A549 (cell line): ENCODE measurements around the gene SH2D2A. TPM values are rescaled to one million over a fixed set of nuclear protein-coding genes. Genes with fewer than 3 reads are reported as not detected.

ENCODE experiments used
- ATAC-seq, 2 experiments: fragments of 200-7000 bp in 1 of 2; fragments of >200 bp in 1 of 2; cut with Nextera tagmentation in 1 of 2; cut with Tn5 transposase in 1 of 2; 3 replicates each; pipeline versions ENCODE4 v1.8.0 to v1.9.1; 2018 to 2020; ENCODE audit warnings: mild to moderate bottlenecking in 1 of 2, moderate library complexity in 1 of 2
- CTCF ChIA-PET: fragments of 300-600 bp; sonication (Branson Sonifier 250); formaldehyde crosslinking; extraction: SDS; loops from one replicate; lab custom pipeline; 2021; ENCODE audit warnings: antibody characterized with exemption, inconsistent platforms; lab: Yijun Ruan, JAX
- POLR2A ChIA-PET: fragments of 350-600 bp; formaldehyde crosslinking; extraction: SDS; loops from one replicate; lab custom pipeline; 2021; ENCODE audit warnings: antibody characterized with exemption, inconsistent platforms; lab: Yijun Ruan, JAX
- DNase-seq, 2 experiments: peaks; one replicate each; pipeline versions ENCODE4 v3.0.0 to v3.0.0-alpha.2; 2011 to 2016; ENCODE audit warnings: low read depth in 1 of 2, low spot score in 1 of 2
- FAIRE-seq: peaks from 2 replicates; lab custom pipeline; 2011; peaks lifted over from hg19 to GRCh38; lab: Jason Lieb, UNC
- H3K27ac ChIP-seq, 2 experiments: fragments of >200 bp; sonication (Bioruptor Twin); formaldehyde crosslinking; 3 replicates each; pipeline ENCODE4 v1.5.1; 2016 to 2017
- H3K4me1 ChIP-seq: fragments of >200 bp; sonication (Bioruptor Twin); formaldehyde crosslinking; 3 replicates; pipeline ENCODE4 v1.6.1; 2016
- H3K4me2 ChIP-seq: fragments of >200 bp; sonication (Bioruptor Twin); formaldehyde crosslinking; 3 replicates; pipeline ENCODE4 v1.6.1; 2016
- H3K4me3 ChIP-seq: fragments of >200 bp; sonication (Bioruptor Twin); formaldehyde crosslinking; 3 replicates; pipeline ENCODE4 v1.5.1; 2016
- H3K9me3 ChIP-seq: fragments of >200 bp; sonication (Bioruptor Twin); formaldehyde crosslinking; 3 replicates; pipeline ENCODE4 v1.6.1; 2016
- BHLHE40 ChIP-seq: IDR thresholded peaks from 2 replicates; pipeline ENCODE4 v1.6.1; 2012; ENCODE audit warnings: low read depth, low read length, inconsistent platforms
- CBX2 ChIP-seq: fragments of 200-600 bp; sonication (generic); IDR thresholded peaks from 2 replicates; pipeline ENCODE4 v1.6.1; 2016; ENCODE audit warnings: low read depth, mild to moderate bottlenecking, borderline replicate concordance
- CHD2 ChIP-seq: fragments of 150-350 bp; IDR thresholded peaks from 2 replicates; pipeline ENCODE4 v1.6.1; 2014; ENCODE audit warnings: low read length; ENCODE audit not compliant: partially characterized antibody
- EHMT2 ChIP-seq: fragments of 200-600 bp; sonication (generic); IDR thresholded peaks from 2 replicates; pipeline ENCODE4 v1.6.1; 2016; ENCODE audit warnings: antibody characterized with exemption, low read depth, mild to moderate bottlenecking, moderate library complexity
- EP300 ChIP-seq, 2 experiments: fragments of >200 bp; sonication (Bioruptor Twin); formaldehyde crosslinking; IDR thresholded peaks; 2 replicates in 1 of 2; 3 replicates in 1 of 2; pipeline ENCODE4 v1.6.1; 2016 to 2017
- FOSB ChIP-seq: fragments of 250-450 bp; sonication (Bioruptor Pico); IDR thresholded peaks from 2 replicates; pipeline ENCODE4 v1.5.0; 2020; ENCODE audit warnings: mild to moderate bottlenecking, moderate library complexity
- GATA3 ChIP-seq: IDR thresholded peaks from 2 replicates; pipeline ENCODE4 v1.6.1; 2012; ENCODE audit warnings: borderline replicate concordance
- HDAC2 ChIP-seq: fragments of 200-600 bp; sonication (generic); IDR thresholded peaks from 2 replicates; pipeline ENCODE4 v1.6.1; 2016
- HOXA7 ChIP-seq: fragments of 250-450 bp; sonication (Bioruptor Pico); IDR thresholded peaks from 2 replicates; pipeline ENCODE4 v1.5.0; 2020; ENCODE audit warnings: mild to moderate bottlenecking, moderate library complexity
- HOXB13 ChIP-seq: fragments of 250-450 bp; sonication (Bioruptor Pico); IDR thresholded peaks from 2 replicates; pipeline ENCODE4 v1.5.0; 2020; ENCODE audit warnings: low read depth, mild to moderate bottlenecking, moderate library complexity
- HOXB5 ChIP-seq: fragments of 250-450 bp; sonication (Bioruptor Pico); IDR thresholded peaks from 2 replicates; pipeline ENCODE4 v1.5.0; 2020; ENCODE audit warnings: mild to moderate bottlenecking, moderate library complexity
- KDM1A ChIP-seq: fragments of 200-600 bp; sonication (generic); IDR thresholded peaks from 2 replicates; pipeline ENCODE4 v1.6.1; 2016; ENCODE audit warnings: low read depth, mild to moderate bottlenecking
- MAX ChIP-seq: IDR thresholded peaks from 2 replicates; pipeline ENCODE4 v1.6.1; 2012
- MYC ChIP-seq: IDR thresholded peaks from 2 replicates; pipeline ENCODE4 v1.6.1; 2012; ENCODE audit warnings: mild to moderate bottlenecking, inconsistent platforms, low read length, improper control_type of control experiment, borderline replicate concordance
- POLR2AphosphoS2 ChIP-seq: conservative IDR thresholded peaks from 2 replicates; pipeline ENCODE4 v1.6.1; 2012; ENCODE audit warnings: low read length, improper control_type of control experiment, inconsistent platforms
- RAD21 ChIP-seq, 2 experiments: fragments of >200 bp in 1 of 2; sonication (Bioruptor Twin) in 1 of 2; formaldehyde crosslinking in 1 of 2; IDR thresholded peaks in 1 of 2; conservative IDR thresholded peaks in 1 of 2; 2 replicates in 1 of 2; 3 replicates in 1 of 2; pipeline ENCODE4 v1.6.1; 2012 to 2018; ENCODE audit warnings: inconsistent platforms in 1 of 2
- RCOR1 ChIP-seq: fragments of 150-350 bp; IDR thresholded peaks from 2 replicates; pipeline ENCODE4 v1.6.1; 2014; ENCODE audit warnings: antibody characterized with exemption, low read length, low read depth
- SMC3 ChIP-seq: fragments of >200 bp; sonication (Bioruptor Twin); formaldehyde crosslinking; IDR thresholded peaks from 3 replicates; pipeline ENCODE4 v1.6.1; 2018; ENCODE audit warnings: inconsistent platforms
- TFCP2L1 ChIP-seq: fragments of 250-450 bp; sonication (Bioruptor Pico); IDR thresholded peaks from 2 replicates; pipeline ENCODE4 v1.5.0; 2021; ENCODE audit warnings: mild to moderate bottlenecking
- USF2 ChIP-seq: fragments of 450-650 bp; IDR thresholded peaks from 2 replicates; pipeline ENCODE4 v1.6.1; 2014; ENCODE audit warnings: antibody characterized with exemption
- ZSCAN20 ChIP-seq: fragments of 250-450 bp; sonication (Bioruptor Pico); IDR thresholded peaks from 2 replicates; pipeline ENCODE4 v1.8.0; 2022; ENCODE audit warnings: mild to moderate bottlenecking, moderate library complexity
- WGBS: methylation state at CpG from one replicate; pipeline ENCODE4 v1.1.6; 2017; ENCODE audit errors: missing lambda C conversion rate; 5-methylcytosine and 5-hydroxymethylcytosine counted together
- polyA plus RNA-seq, 4 experiments: library from polyadenylated mRNA; depleted of rRNA in 3 of 4; stranded (reverse); fragments of >200 nt; fragmentation: RNase III in 1 of 4; extraction: RNeasy Plus Mini Kit Qiagen cat#74134 plus additional on column Dnase treatment in 1 of 4; gene quantifications; 2 replicates in 3 of 4; 3 replicates in 1 of 4; pipeline ENCODE4 v1.2.3, GENCODE V29; 2011 to 2017

Gene SH2D2A
- polyA plus RNA-seq, 2 of the 4 experiments (the other 2 are of a cell fraction), result 1.6 to 1.8 TPM

DNA sequence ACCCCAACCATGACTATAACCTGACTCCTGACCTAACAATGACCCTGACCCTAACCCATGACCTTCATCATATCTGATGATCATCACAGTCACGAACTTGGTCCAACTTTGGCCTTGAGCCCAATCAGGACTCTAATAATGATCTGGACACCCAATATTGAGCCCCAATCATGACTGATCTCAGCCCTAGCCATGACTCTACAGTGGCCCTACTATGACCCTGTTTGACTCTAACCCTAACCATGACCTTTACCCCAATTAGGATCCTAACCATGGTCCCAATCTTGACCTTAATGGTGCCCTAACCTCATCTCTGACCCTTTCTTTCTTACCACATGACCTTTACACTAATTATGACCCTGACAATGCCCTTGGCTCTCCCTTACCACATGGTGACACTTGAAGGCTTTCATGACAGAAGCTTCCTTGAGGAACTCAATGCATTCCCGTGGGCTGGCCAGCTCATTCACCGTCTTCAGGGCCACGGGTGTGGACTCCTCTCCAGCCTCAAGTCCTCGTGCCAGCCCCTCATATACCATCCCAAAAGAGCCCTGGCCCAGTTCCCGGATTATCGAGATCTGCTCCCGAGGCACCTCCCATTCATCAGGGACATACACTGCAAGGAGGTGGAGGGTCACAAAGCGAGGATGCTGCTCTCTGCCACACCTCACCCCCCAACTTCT, 26.1 kb upstream of the SH2D2A start:
- Histone ChIP-seq H3K4me3 (no peak overlapping the region), H3K9me3 (no peaks in the 10 kb centered on the region), H3K27ac (no peak overlapping the region), H3K4me1 (no peaks in the 10 kb centered on the region), H3K4me2 (no peak overlapping the region)
- TF ChIP-seq EP300 (IDR thresholded peaks at IDR 0.05) (no peak), ZSCAN20 (CRISPR knock-in tag) (no peak), SMC3 (no peak), MYC (no peak), TFCP2L1 (CRISPR knock-in tag) (no peak), RCOR1 (no peak), CHD2 (no peak), HOXB13 (CRISPR knock-in tag) (no peak), FOSB (CRISPR knock-in tag) (no peak), BHLHE40 (no peak), POLR2AphosphoS2 (no peak), HOXA7 (no peak), MAX (no peak), HOXB5 (no peak), RAD21 (conservative IDR thresholded peaks at IDR 0.05 in 1 of 2, IDR thresholded peaks at IDR 0.05 in 1 of 2) (no peak), KDM1A (no peak)
- no peak for ATAC-seq
- FAIRE-seq, result no peak
- 41% methylated on average over 9 of the region's 9 CpGs for WGBS
- no peak for DNase-seq
- POLR2A ChIA-PET, result no interaction called here
- CTCF ChIA-PET, result interaction anchor here (0.8 to 8.4 kb wide), 2 partner anchors 12 to 84 kb away, joined by 3 to 289 read pairs; partner anchors contain the start of genes INSRR and NTRK1

DNA sequence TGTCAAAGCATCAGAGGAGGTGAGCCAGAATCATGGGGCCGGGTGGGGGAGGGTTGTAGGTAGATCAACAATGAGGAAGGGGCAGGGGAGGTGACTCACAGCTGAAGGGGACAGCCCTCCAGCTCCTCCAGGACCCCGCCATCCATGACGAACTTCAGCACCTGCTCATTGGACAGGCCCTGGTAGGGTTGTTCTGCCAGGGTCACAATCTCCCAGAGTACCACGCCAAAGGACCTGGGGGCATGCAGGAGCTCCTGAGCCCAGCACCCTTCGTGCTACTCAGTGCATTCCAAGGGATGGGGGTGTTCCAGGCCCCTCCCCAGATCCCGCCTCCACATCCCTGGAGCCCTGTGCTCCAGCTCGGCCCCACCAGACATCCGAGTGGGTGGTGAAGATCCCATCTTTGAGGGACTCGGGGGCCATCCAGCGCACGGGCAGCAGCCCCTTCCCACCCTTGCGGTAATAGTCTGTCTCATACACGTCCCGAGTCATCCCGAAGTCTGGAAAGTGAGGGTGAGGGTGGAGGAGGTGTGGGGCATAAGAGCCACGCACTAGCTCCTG, 24.7 kb upstream of the SH2D2A start:
- ATAC-seq (no peak), FAIRE-seq (no peak), DNase-seq (no peak)
- Histone ChIP-seq H3K9me3 (no peaks in the 10 kb centered on the region), H3K4me3 (no peak overlapping the region), H3K4me1 (no peaks in the 10 kb centered on the region), H3K4me2 (no peak overlapping the region), H3K27ac (no peak overlapping the region)
- no peak for TF ChIP-seq USF2
- no peak for TF ChIP-seq GATA3
- 70% methylated on average over 11 of the region's 16 CpGs for WGBS
- POLR2A ChIA-PET, result no interaction called here
- CTCF ChIA-PET, result interaction anchor here (0.7 to 12.5 kb wide), 10 partner anchors 14 to 153 kb away, joined by 3 to 289 read pairs (median 4); partner anchors contain the start of genes INSRR and NTRK1

DNA sequence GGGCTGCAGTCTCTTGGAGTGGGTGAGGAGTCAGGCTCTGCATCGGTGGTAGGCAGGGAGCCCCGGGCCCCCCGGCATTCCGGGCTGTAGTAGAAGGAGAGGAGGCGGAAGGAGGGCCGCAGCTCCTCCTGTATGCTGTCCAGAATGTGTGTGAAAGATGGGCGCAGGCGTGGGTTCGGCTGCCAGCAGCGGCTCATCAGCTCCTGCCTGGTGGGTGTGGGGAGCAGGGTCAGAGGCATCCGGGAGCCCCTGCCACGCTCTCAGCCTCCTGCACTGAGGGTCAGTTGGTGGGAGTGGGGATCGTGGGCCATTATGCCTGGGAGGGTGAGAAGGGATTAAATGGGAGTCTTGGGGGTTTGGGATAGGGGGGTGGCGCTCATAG, 24.2 kb upstream of the SH2D2A start:
- no peak for ATAC-seq
- ChIA-PET POLR2A (no interaction called here), CTCF (interaction anchor here (0.7 to 12.5 kb wide), 10 partner anchors 14 to 152 kb away, joined by 3 to 289 read pairs (median 4); partner anchors contain the start of genes INSRR and NTRK1)
- no peaks in the 10 kb centered on the region for H3K9me3 ChIP-seq
- H3K27ac ChIP-seq, result no peak overlapping the region
- TF ChIP-seq FOSB (CRISPR knock-in tag) (no peak), EHMT2 (no peak), MYC (no peak), HDAC2 (no peak), CBX2 (no peak), TFCP2L1 (CRISPR knock-in tag) (no peak), HOXA7 (no peak)
- H3K4me3 ChIP-seq, result no peak overlapping the region
- no peaks in the 10 kb centered on the region for H3K4me1 ChIP-seq
- no peak overlapping the region for H3K4me2 ChIP-seq
- DNase-seq, result no peak
- no peak for FAIRE-seq
- 40% methylated on average over 14 of the region's 14 CpGs for WGBS
